GM23248 (cell line): ENCODE measurements around the gene PKP3. TPM values are rescaled to one million over a fixed set of nuclear protein-coding genes. Genes with fewer than 3 reads are reported as not detected.

Source experiments
- DNase-seq: peaks from one replicate; pipeline ENCODE4 v3.0.0-alpha.2; 2015
- H2AFZ ChIP-seq: fragments of 200-600 bp; sonication (generic); 2 replicates; pipeline ENCODE4 v1.6.1; 2016; ENCODE audit warnings: antibody characterized with exemption
- H3F3A ChIP-seq: fragments of 200-600 bp; sonication (generic); 2 replicates; pipeline ENCODE4 v1.6.1; 2016; ENCODE audit warnings: mild to moderate bottlenecking, antibody characterized with exemption, mixed run types; ENCODE audit not compliant: insufficient read depth
- H3K27ac ChIP-seq: fragments of 200-600 bp; sonication (generic); 2 replicates; pipeline ENCODE4 v1.5.1; 2016; ENCODE audit warnings: mild to moderate bottlenecking
- H3K27me3 ChIP-seq: fragments of 200-600 bp; sonication (generic); replicated peaks from 2 replicates; pipeline ENCODE4 v1.6.1; 2016; ENCODE audit warnings: mild to moderate bottlenecking; ENCODE audit not compliant: insufficient read depth
- H3K36me3 ChIP-seq: fragments of 200-600 bp; sonication (generic); 2 replicates; pipeline ENCODE4 v1.6.1; 2016; ENCODE audit warnings: low read depth, mild to moderate bottlenecking
- H3K4me1 ChIP-seq: fragments of 200-600 bp; sonication (generic); 2 replicates; pipeline ENCODE4 v1.6.1; 2016; ENCODE audit warnings: mild to moderate bottlenecking; ENCODE audit not compliant: insufficient read depth
- H3K4me2 ChIP-seq: fragments of 200-600 bp; sonication (generic); one replicate; pipeline ENCODE4 v1.6.1; 2016; ENCODE audit warnings: mild to moderate bottlenecking; ENCODE audit not compliant: unreplicated experiment
- H3K4me3 ChIP-seq: fragments of 200-600 bp; sonication (generic); 2 replicates; pipeline ENCODE4 v1.5.1; 2016; ENCODE audit warnings: mild to moderate bottlenecking
- H3K79me2 ChIP-seq: fragments of 200-600 bp; sonication (generic); 2 replicates; pipeline ENCODE4 v1.6.1; 2016; ENCODE audit warnings: mild to moderate bottlenecking; ENCODE audit not compliant: insufficient read depth
- H3K9ac ChIP-seq: fragments of 200-600 bp; sonication (generic); 2 replicates; pipeline ENCODE4 v1.6.1; 2016; ENCODE audit warnings: mild to moderate bottlenecking
- H3K9me2 ChIP-seq: fragments of 200-600 bp; sonication (generic); 2 replicates; pipeline ENCODE4 v1.6.1; 2016; ENCODE audit warnings: mixed run types, mild to moderate bottlenecking, moderate library complexity; ENCODE audit not compliant: insufficient read depth
- H3K9me3 ChIP-seq: fragments of 200-600 bp; sonication (generic); one replicate; pipeline ENCODE4 v1.6.1; 2017; ENCODE audit warnings: low read depth
- H4K20me1 ChIP-seq: fragments of 200-600 bp; sonication (generic); 2 replicates; pipeline ENCODE4 v1.6.0; 2016; ENCODE audit not compliant: insufficient read depth
- EZH2 ChIP-seq: fragments of 200-600 bp; sonication (generic); IDR thresholded peaks from 2 replicates; pipeline ENCODE4 v1.6.1; 2018; ENCODE audit warnings: antibody characterized with exemption, mild to moderate bottlenecking; ENCODE audit not compliant: insufficient read depth, poor library complexity, severe bottlenecking
- EZH2phosphoT487 ChIP-seq: fragments of 200-600 bp; sonication (generic); IDR thresholded peaks from 2 replicates; pipeline ENCODE4 v1.6.1; 2018; ENCODE audit warnings: antibody characterized with exemption, moderate library complexity, mild to moderate bottlenecking, low read depth; ENCODE audit not compliant: insufficient read depth
- WGBS, 2 experiments: methylation state at CpG; one replicate each; pipeline ENCODE4 v1.1.6; 2015 to 2017; ENCODE audit warnings: low lambda C conversion rate in 2 of 2, low coverage in 1 of 2; ENCODE audit errors: missing lambda C conversion rate in 2 of 2; 5-methylcytosine and 5-hydroxymethylcytosine counted together
- in situ Hi-C: fragments of 300-500 bp; cut with MboI; formaldehyde crosslinking; loops from 2 replicates; pipeline ENCODE4 v1.15.0; 2020
- polyA plus RNA-seq: library from polyadenylated mRNA; unstranded; fragments of >200 nt; fragmentation: Nextera tagmentation; extraction: Ambion mirVana; gene quantifications from 2 replicates; pipeline ENCODE4 v1.2.1, GENCODE V29; 2016
- total RNA-seq: library from RNA; depleted of rRNA; stranded (reverse); fragments of >200 nt; shearing (Covaris generic); gene quantifications from 2 replicates; pipeline ENCODE4 v1.2.3, GENCODE V29; 2014

Gene PKP3
- total and polyA plus RNA-seq, 2 experiments from 2014 or later = 1.2 to 2.2 TPM

DNA sequence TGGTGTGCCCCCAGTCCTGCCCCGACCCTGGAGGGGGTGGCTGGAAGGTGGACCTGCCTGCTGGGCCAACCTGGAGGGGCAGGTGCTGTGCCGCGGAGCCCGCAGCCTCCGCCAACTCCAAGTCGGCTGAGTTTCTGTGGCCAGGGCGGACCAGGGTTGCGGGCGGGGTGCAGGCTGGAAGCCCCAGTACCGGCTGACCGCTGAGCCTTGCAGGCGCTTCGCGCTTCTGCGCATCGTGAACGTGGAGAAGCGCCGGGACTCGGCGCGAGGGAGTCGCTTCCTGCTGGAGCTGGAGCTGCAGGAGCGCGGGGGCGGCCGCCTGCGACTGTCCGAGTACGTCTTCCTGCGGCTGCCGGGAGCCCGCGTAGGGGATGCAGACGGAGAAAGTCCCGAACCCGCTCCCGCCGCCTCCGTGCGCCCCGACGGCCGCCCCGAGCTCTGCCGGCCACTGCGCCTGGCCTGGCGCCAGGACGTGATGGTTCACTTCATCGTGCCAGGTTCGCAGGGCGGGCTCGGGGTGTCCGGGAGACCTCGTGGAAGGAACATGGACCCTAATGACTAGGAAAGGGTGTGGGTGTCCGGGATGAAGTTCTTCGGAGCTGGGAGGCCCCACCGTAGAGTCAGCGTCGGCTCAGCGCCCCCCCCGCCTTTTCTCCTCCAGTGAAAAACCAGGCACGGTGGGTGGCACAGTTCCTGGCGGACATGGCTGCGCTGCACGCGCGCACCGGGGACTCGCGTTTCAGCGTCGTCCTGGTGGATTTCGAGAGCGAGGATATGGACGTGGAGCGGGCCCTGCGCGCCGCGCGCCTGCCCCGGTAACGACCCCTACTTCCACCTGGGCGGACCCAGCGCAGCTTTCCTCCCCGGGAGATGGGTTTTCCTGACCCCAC, 14.6 kb upstream of the PKP3 start:
- Histone ChIP-seq H2AFZ (no peak overlapping the region), H3K4me2 (no peak overlapping the region), H3K9me2 (no peaks in the 10 kb centered on the region), H3K27me3 (no peaks in the 10 kb centered on the region), H3K79me2 (no peaks in the 10 kb centered on the region), H3K4me3 (no peak overlapping the region), H3K36me3 (no peaks in the 10 kb centered on the region), H3K27ac (no peak overlapping the region), H3F3A (no peaks in the 10 kb centered on the region), H3K4me1 (no peaks in the 10 kb centered on the region), H3K9me3 (no peaks in the 10 kb centered on the region), H3K9ac (no peak overlapping the region), H4K20me1 (no peaks in the 10 kb centered on the region)
- no peak for DNase-seq
- 89 to 90% methylated on average over 53 to 87 of the region's 87 CpGs for WGBS, 2 experiments
- TF ChIP-seq EZH2phosphoT487 = no peak
- no peak for TF ChIP-seq EZH2
- in situ Hi-C loops = no loop called here

DNA sequence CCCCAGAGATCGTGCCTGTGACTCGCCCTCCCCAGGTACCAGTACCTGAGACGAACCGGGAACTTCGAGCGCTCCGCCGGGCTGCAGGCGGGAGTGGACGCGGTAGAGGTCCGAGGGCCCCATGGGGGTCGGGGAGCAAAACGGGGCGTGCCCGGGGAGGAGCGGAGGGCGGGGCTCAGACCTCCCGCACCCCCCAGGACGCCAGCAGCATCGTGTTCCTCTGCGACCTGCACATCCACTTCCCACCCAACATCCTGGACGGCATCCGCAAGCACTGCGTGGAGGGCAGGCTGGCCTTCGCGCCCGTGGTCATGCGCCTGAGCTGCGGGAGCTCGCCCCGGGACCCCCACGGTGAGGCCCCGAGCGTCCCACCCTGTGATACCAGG, 13.9 kb upstream of the PKP3 start:
- no peak for DNase-seq
- in situ Hi-C loops = no loop called here

DNA sequence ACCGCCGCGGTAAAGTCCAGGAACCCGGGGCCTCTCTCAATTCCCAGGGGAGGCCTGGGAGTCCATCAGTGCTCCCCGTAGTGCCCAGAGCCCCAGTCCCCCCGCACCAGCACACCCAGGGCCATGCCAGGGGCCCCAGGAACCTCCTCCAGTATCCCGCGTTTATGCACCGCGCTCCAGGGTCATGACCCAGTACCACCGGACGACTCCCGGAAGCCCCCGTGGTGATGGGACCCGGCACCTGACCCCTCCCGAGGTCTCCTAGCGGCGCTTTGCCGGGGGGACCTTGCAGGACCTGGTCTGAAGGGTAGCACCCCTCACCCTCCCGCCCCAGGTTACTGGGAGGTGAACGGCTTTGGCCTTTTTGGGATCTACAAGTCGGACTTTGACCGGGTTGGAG, 13.5 kb upstream of the PKP3 start:
- Histone ChIP-seq H3K4me2 (no peak overlapping the region), H3K36me3 (no peaks in the 10 kb centered on the region), H3F3A (no peaks in the 10 kb centered on the region), H3K4me1 (no peaks in the 10 kb centered on the region), H3K27ac (no peak overlapping the region), H2AFZ (no peak overlapping the region), H3K27me3 (no peaks in the 10 kb centered on the region), H3K9me3 (no peaks in the 10 kb centered on the region), H3K4me3 (no peak overlapping the region), H4K20me1 (no peaks in the 10 kb centered on the region), H3K79me2 (no peaks in the 10 kb centered on the region), H3K9me2 (no peaks in the 10 kb centered on the region), H3K9ac (no peak overlapping the region)
- DNase-seq = no peak
- TF ChIP-seq EZH2 (no peak), EZH2phosphoT487 (no peak)
- in situ Hi-C loops = no loop called here
- WGBS, 2 experiments = 77 to 85% methylated on average over 17 to 23 of the region's 23 CpGs

More for the DNA sequence above, 13.9 kb upstream of the PKP3 start:
- WGBS, 2 experiments = 90 to 100% methylated on average over 12 to 35 of the region's 35 CpGs
- Histone ChIP-seq H3K9ac (no peak overlapping the region), H3K36me3 (no peaks in the 10 kb centered on the region), H3K79me2 (no peaks in the 10 kb centered on the region), H2AFZ (no peak overlapping the region), H3K4me2 (no peak overlapping the region), H3K4me1 (no peaks in the 10 kb centered on the region), H3K9me2 (no peaks in the 10 kb centered on the region), H4K20me1 (no peaks in the 10 kb centered on the region), H3K27ac (no peak overlapping the region), H3K4me3 (no peak overlapping the region), H3K27me3 (no peaks in the 10 kb centered on the region), H3F3A (no peaks in the 10 kb centered on the region), H3K9me3 (no peaks in the 10 kb centered on the region)
- TF ChIP-seq EZH2 (no peak), EZH2phosphoT487 (no peak)

DNA sequence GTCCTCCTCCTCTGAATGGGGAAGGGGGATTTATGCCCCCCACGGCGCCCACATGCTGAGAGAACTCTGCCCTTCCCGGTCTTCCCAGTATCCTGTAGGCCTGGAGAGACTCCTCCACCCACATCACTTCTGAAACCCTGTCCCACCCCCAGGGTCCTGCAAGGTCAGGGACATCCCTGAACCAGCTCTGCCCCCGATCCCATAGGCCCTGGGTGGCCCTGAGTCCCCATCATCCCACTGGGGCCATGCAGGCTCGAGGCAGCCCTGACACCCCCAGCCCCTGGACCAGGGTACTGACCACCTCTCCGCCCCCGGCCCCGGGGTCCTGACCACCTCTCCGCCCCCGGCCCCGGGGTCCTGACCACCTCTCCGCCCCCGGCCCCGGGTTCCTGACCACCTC, 13.0 kb upstream of the PKP3 start:
- no peak overlapping the region for H3K27ac ChIP-seq
- H3F3A ChIP-seq = no peaks in the 10 kb centered on the region
- H3K27me3 ChIP-seq = no peaks in the 10 kb centered on the region
- H3K9ac ChIP-seq = no peak overlapping the region
- 70 to 80% methylated on average over 4 to 13 of the region's 14 CpGs for WGBS, 2 experiments
- no peak overlapping the region for H2AFZ ChIP-seq
- H3K79me2 ChIP-seq = no peaks in the 10 kb centered on the region
- H3K4me3 ChIP-seq = no peak overlapping the region
- in situ Hi-C loops = no loop called here
- no peaks in the 10 kb centered on the region for H3K9me2 ChIP-seq
- H3K4me2 ChIP-seq = no peak overlapping the region
- DNase-seq = no peak
- TF ChIP-seq EZH2 = no peak
- TF ChIP-seq EZH2phosphoT487 = no peak
- no peaks in the 10 kb centered on the region for H3K36me3 ChIP-seq
- no peaks in the 10 kb centered on the region for H4K20me1 ChIP-seq
- H3K4me1 ChIP-seq = no peaks in the 10 kb centered on the region
- H3K9me3 ChIP-seq = no peaks in the 10 kb centered on the region
